GM13977 (cell line): ENCODE data around the gene DMRTB1.

Experiments
- DNase-seq: peaks from one replicate; pipeline ENCODE4 v3.0.0; 2012; ENCODE audit warnings: low spot score
- in situ Hi-C: fragments of 300-500 bp; cut with MboI; formaldehyde crosslinking; loops from one replicate; pipeline ENCODE4 v1.12.0; 2022; ENCODE audit warnings: low sequenced_read_pairs, low pct_unique_long_range_greater_than_20kb, mixed read lengths, inconsistent platforms; ENCODE audit not compliant: unreplicated experiment
- TF ChIP-seq, protein P1 (sequence below): IDR thresholded peaks from 2 replicates; pipeline ENCODE4 v1.5.1; 2012; ENCODE audit warnings: mild to moderate bottlenecking, control low read depth; ENCODE audit not compliant: insufficient read depth; ENCODE audit errors: extremely low read depth, missing control alignments

DMRTB1 gene

DNA sequence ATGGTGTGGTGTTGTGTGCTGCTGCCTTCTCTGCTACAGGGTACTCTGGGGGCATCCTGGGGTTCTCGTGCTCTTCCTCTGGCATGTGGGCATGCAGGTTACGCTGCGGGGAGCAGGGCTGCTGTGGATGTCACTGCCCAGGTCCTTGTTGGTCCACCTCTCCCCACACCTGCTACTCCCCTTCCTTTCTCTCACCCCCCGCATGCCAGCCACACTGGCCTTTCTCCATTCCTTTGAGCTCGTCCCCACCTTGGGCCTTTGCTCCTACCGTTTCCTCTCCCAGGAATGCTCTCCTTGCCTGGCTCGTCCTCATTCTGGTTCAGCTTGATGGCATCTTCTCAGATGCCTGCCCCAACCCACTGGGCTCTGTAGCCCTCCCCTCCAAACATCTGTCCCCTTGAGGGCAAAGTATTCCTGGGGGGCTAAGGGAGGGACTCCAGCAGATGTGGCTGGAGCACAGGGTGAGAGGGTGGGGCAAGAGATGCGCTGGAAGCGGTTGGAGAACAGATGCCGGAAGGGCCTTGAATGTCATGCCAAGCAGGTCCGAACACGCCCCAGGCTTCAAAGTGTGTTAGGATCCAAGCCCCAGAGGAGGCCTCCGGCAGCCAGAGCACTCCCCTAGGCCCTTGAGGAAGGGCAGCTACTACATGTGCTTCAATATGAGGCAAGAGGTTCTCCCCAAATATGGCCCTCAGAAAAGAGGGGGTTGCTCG lies 23.4 kb downstream of the DMRTB1 start:
- DNase-seq: no peak
- TF ChIP-seq, protein P1, sequence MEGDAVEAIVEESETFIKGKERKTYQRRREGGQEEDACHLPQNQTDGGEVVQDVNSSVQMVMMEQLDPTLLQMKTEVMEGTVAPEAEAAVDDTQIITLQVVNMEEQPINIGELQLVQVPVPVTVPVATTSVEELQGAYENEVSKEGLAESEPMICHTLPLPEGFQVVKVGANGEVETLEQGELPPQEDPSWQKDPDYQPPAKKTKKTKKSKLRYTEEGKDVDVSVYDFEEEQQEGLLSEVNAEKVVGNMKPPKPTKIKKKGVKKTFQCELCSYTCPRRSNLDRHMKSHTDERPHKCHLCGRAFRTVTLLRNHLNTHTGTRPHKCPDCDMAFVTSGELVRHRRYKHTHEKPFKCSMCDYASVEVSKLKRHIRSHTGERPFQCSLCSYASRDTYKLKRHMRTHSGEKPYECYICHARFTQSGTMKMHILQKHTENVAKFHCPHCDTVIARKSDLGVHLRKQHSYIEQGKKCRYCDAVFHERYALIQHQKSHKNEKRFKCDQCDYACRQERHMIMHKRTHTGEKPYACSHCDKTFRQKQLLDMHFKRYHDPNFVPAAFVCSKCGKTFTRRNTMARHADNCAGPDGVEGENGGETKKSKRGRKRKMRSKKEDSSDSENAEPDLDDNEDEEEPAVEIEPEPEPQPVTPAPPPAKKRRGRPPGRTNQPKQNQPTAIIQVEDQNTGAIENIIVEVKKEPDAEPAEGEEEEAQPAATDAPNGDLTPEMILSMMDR: no peak
- in situ Hi-C loops: no loop called here

DNA sequence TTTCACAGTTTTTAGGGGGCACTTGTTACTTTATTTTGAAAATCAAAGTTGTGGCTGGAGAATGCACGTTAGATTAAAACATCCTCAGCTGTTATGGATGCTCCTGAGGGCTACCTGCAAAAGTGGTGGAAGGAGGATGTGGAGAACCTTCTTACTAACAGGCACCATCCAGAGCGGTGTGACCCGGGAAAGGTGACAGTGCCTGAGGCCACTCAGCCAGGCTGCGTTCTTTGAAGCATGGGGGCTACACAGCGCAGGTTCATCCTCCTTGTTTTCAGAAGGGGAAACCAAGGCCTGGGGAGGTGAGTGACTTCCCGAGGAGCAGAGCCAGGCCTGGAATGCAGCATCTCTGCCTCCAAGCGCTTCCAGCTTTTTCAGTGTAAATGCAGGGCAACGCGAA lies 24.0 kb downstream of the DMRTB1 start:
- no peak for DNase-seq
- in situ Hi-C loops: no loop called here

DNA sequence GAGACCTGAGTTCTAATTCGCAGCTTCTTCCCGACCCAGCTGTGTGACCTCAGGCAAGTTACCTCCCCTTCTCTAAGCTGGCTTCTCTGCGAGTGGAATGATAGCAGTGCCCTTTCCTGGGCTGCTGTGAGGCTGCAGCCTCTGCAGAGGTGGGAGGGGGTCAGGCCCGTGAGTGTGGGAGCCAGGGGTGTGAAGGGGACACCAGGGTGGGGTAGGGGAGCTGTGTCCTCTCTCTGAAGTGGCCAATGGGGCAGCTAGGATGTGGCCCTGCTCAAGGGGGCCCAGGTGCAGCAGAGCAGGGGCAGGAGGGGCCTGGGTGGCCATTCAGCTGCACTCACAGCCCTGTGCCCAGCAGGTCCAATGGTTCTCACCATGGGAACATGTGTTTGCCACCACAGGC lies 24.5 kb downstream of the DMRTB1 start:
- in situ Hi-C loops: no loop called here
- DNase-seq: no peak
- TF ChIP-seq, protein P1: no peak

More for the DNA sequence above, 24.0 kb downstream of the DMRTB1 start:
- TF ChIP-seq, protein P1: no peak

DNA sequence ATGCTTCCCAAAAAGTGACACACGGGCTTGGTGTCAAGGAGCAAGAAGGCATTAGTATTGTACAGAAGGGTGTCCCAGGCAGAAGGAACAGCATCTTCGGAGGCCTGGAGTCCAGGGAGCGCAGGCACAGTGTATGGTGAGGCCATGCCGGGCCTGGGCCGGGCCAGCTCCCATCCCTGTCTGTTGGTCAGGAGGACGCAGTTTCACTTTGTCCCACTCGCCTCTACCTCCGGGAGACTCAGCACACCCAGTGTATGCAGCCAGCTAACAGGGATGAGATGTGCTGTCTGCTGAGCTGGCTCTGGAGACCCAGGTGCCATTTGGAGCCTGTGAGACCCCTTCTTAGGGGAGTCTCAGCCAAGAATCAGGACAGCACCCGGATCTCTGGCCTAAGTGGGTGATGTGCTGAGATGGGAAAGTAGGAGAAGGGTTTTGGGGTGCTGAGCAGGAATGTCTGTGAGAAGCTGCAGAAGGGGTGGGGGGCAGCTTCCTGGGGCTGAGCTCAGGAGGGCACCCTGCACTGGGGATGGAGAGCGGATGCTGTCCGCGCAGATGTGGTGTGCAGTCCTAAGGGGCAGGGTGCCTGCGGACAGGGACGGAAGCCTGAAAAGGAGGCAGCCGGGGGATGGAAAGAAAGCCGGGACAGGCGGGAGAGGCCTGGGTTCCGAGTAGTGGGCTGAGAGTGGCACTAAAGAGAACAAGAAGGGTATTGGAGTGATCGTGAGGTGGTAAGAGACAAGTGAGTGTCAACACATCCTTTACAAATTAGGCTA lies 25.7 kb downstream of the DMRTB1 start:
- in situ Hi-C loops: no loop called here
- DNase-seq: no peak
- TF ChIP-seq, protein P1: no peak

DNA sequence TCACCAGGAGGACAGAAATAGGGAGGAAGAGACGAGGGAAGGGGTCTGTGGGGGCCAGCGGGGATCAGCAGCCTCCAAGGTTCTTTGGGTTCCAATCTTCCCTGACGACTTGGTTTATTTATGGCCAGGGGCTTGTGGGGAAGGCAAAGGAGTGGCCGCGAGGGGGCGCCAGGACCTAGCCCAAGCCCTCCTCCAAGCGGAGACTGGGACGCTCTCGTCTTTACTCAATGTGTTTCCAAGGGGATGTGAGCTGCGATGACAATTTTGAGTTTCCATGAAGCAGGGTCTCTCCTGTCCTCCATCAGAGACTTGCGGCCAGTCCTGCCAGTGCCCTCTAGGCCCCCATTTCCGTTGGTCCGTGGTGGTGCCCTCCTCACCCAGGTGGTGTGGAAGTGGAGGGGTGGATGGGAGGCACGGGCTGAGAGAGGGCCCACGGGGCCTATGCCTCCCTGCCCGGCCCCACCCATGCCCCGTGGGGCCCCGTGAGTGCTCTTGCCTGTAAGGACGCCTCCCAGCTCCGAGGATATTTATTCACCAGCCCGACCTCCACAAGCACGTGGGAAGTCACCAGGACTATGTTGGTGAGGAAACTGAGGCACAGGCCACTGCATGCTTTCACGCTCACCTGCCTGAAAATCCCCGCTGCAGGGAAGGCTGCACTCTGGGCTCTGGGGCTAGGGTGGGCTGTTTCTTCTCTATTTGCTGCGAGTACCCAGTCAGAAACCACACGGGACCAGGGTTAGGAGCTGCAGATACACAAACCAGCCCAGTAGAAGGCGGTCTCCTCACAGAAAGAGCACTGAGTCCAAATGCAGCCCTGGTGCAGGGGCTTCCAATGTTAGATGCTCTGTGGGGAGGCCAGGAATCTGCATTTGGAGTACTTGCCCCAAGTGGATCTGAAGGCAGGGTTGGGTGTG lies 26.5 kb downstream of the DMRTB1 start:
- TF ChIP-seq, protein P1: peak; percentile 93
- in situ Hi-C loops: no loop called here
- peak; percentile 82 for DNase-seq

DNA sequence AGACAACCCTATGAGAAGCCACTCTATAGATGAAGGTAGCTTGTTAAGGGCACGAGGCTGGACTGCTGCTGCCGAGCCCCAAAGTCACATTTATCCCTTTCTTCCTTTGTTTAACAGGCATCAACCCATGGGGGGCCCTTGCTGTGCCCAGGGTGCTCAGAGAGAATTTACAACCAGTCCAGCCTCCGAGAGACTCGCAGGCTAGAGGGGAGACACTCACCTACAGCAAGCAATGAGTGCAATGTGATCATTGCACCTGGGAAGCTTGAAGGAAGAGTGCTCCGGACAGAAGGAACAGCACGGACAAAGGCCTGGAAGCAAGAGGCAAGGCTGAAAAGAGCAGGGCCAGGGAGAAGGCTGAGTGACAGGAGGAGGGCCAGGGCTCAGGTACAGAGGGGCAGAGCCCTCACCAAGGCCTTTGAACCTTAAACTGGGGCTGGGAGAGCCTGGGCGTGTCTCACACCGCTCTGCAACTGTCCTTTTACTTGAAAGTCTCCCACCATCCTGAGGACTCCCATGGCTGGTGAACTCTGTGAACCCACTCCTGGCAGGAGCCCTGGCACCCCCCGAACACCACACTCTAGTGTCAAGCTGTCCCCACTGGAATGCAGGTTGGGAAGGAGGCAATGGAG lies 27.3 kb downstream of the DMRTB1 start:
- in situ Hi-C loops: no loop called here
- TF ChIP-seq, protein P1: no peak
- DNase-seq: no peak
